IPS-11a (cell line): Measurements from ENCODE around the gene BMP5.

ENCODE experiments used
- H3K4me3 ChIP-seq: one replicate; pipeline ENCODE4 v1.5.1; 2013; ENCODE audit warnings: low read depth, low read length, control low read depth

Gene BMP5

DNA sequence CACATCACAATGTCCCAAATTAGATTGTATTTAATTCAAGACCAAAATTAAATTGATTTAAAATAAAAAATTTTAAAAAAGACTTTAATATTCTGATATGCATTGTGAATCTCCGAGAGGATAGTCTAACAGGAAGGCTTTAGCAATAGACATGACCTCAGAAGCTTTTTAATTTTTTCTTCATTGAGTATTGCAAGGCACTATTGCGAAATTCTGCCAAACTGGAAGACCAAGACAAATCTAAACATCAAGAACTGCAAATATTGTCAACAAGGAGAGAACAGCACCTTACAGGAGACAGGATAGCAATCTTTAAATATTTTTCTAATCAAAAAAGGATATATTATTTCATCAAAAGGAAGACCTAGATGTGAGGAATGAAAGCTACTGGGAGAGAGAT is 56.9 kb downstream of the BMP5 start:
- H3K4me3 ChIP-seq = no peak overlapping the region

DNA sequence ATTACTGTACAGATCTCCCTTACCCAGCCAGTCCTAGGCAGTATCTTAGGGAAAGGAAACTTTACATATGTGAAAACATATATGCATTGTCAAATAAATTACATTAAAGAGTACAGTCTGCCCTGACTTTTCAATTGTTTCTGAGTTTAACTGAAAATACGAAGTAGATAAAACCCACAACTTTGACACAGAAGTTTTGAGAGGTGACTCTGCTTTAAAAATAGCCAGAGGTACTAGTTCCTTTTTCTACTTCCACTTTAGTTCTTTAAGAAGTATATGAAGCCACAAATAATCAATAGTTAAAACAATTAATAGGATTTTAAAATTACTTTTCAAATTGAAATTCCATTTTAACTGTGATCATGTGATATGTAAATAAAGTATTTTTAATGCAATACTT is 62.9 kb downstream of the BMP5 start:
- H3K4me3 ChIP-seq = no peak overlapping the region

DNA sequence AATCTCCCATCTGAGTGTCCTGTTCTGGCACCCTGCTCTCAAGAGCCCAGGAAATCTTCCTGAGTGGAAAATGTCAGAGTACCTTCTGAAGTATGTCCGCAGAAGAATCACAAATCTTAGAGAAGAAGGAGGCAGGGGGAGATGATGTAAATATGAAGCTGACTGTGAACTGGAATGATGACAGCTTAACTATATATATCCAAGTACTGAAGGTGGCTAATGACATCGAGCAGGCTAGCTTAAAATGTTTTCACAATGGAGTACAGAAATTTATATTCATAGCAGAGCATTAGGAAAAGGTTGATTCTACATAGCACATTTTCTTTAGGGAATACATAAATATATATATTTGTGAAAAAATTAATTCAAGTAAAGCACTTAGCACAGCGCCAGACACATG is 64.3 kb downstream of the BMP5 start:
- no peak overlapping the region for H3K4me3 ChIP-seq

DNA sequence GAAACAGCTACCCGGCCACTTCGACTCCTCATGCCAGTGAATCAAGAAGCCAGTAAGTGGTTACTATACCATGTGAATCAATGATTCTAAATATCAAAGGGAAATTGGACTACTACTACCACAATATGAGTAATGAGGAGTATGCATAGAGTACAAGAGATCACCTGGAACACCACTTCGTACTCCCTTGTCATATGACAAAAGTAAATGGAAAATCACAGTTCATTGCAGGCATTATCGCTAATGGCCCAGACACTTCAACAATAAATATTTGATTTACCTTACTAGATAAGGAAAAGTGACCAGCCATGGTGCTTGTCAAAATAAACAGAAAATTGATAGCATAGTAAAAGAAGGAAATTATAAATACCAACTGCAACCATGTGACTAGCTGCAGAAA is 73.1 kb downstream of the BMP5 start:
- no peak overlapping the region for H3K4me3 ChIP-seq

DNA sequence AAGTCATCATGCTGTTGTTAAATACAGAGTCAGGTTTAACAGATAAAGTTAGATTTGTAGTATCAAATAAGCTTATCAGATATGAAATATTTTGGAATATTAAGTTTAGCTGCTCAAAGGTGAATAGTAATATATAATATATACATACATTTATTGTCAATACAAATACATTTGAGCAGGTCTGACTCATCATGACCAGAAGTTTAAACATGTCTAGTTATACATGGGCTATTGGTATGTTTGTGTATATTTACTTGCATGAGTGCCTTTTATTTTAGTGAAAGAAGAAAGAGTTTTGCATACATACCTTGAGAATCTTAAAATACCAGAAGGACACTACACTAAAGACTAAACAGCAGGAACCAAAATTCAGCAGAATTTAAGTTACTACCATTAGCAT is 76.8 kb downstream of the BMP5 start:
- no peak overlapping the region for H3K4me3 ChIP-seq

DNA sequence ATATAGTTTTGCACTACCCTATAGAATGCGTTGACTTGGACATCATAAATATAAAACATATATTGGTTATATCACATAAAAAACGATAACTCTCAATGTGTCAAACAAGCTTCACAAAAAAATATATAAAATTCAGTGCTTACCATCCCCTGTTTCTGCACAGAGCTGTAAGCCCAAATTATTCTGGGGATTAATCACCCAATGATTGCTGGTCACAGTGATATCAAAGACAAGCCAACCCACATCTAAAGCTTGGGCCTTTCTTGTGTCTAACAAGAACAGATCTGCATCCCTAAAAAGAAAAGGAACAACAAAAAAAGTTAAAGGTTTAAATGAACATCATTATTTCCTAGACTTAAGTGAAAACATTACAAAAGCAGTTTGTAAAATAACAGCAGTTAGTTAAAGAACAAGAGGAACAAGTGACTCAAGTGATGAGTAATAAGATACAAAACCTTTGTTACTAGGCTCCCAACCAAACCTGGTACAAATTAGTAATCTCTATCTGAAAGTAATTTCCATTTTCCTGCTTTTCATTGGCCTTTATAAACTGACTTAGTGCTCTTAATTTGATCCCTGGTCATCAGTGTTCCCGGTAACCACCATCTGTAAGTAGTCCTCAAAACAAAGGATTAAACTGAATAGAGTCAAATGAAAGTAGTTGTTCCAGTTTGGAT is 81.1 kb downstream of the BMP5 start:
- H3K4me3 ChIP-seq = no peak overlapping the region

DNA sequence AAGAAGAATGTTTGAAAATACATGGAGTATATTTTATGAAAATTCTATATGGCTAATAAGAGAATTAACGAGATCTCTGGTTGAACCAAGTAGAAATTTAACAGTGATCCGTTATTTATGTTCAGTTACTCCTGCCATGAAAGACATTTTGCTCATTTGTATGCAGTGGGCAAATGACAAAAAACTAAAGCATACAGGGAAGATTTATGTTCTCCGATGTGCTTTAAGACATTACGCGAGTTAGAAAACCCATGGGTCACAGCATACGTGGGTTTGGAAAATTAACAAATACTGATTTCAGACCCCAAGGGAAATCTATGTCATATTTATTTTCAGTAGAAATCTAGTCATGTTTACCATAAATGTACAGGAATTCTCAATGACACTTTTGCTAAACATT is 90.1 kb downstream of the BMP5 start:
- H3K4me3 ChIP-seq = no peak overlapping the region

DNA sequence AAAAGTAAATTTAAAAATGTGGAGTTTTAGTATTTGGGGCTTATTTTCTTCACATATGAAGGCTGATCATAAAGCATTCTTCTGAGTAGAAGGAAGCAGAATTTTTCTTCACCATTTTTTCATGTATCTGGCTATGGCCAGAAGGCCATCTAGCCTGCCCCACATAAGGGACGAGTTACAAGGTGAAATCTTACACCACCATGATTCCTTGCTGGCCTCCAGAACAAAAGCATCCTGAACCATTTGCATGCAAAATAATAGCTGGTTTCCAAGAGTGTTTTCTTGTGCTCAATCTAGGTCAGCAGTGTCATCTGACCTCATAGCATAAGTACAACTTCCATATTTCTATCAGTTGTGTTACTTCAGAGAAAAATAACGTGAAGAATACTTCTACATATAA is 93.1 kb downstream of the BMP5 start:
- H3K4me3 ChIP-seq = no peak overlapping the region

DNA sequence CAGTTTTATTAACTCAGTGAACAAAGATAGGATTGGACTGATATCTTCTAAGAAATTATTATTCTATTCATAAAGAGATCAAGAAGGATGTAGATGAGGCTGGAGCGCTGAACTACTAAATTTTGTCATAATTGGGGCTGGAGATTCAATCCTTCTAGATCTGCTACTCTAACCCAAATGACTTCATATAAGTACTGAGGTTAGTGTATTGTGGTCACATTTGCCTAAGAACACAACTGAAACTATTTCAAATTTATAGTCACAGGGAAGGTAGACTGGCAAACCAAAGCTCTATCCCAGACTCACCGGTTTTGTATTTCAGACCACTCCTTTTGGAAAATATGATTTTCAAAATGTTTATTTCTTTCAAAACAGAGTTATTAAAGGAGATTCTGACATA is 96.7 kb downstream of the BMP5 start:
- no peak overlapping the region for H3K4me3 ChIP-seq

DNA sequence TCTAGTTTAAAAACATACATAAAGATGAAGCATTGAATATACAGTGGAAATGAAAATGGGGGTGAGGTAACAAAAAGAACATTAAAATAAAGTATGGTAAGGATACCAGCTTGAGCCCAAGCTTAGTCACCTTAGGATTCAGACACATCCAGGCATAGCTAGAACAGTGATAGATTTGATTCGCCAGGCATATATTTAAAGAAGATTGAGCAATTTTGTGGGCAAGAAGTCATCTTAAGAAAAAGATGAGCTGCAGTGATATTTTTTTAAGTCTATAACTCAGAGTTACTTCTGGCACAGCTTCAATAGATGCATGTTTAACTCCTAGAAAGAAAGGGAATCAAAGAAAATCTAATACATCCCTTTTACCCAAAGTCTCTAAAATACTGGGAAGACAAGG is 97.9 kb downstream of the BMP5 start:
- H3K4me3 ChIP-seq = no peak overlapping the region

DNA sequence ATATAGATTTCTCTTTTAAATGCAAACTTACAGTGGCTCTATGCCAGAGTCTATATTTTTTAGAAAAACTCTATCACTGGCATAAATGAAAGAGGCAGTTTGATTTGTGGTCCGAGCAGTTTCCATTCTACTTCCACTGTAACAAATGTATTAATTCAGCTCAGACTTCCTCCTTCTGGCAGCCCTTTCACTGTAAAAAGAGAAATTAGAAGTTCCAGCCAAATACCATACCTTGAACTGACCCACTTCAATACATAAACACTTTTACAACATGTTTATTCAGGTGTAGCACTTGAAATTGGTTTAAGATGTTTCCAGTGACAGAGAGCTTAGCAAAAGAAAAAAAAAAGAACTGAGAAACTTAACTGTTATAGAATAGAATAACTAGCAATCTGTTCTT is 99.3 kb downstream of the BMP5 start:
- H3K4me3 ChIP-seq = no peak overlapping the region

DNA sequence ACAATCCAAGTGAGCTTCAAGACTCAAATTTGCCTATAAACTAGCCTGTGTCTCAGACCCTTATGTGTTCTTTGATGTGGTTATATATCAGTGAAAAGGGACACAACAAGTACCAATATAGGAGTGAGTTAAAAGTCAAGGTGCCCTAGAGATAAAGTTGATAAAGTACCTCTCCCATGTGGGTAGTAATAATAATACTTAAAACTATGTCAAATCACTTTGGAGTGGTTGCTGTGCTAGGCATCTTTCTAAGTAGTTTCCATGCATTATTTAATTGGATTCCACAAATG is 100.4 kb downstream of the BMP5 start:
- H3K4me3 ChIP-seq = no peak overlapping the region

DNA sequence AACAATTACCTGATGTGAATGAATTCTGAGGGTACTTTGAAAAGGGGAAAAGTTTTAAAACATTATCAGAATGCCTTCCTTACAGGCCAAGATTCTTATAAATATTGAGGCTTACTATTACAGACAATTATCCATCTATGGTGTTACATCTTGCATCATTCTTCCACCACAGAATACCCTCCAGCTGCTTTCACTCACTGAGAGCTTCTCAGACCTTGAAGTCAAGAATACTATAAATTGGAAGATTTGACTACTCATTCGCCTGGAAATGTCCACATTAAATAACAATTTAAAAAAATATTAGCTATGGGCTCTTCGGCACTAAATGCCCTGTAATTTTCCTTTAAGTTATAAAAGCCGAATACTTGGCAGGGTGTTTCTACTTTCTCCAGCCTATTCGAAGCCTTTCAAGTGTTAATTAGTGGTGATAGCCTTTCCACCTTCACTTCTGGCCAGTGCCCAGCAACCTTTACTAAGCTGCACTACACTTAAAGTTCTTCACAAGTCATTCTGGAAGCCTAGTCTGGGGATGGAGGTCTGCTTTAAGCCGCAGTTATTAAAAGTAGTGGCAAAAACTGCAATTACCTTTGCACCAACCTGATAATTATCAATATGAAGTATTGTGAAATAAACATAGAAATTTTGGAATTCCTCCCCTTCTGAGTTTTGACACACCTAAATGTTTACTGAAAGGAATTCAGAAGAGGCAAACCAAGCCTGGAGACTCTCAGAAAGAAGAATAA is 100.9 kb downstream of the BMP5 start:
- H3K4me3 ChIP-seq = no peak overlapping the region

DNA sequence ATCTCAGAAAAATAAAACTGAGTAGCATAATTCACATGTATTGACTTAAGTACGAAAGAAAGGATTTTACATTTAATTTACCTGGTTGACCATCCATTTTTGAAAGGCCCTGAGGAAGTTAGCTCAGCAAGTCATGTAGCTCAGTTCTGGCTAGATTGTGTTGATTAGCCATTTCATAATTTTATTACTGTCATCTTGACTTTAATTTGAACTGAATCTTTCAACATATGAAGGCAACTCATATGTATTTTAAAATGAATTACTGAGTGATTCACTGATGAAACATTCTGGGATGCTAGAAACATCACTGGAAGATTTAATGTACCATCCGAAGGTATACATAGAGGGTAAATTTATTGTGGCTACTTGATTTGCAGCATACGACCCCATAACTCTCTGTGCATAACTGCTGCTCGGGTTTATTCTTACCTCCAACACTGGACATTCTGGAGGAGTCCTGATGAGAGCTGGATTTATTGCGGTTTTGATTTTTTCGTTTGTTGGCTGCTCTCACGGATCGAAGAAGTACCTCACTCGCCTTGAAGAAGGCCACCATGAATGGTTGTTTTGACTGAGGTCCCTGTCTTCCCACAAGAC is 101.7 kb downstream of the BMP5 start:
- no peak overlapping the region for H3K4me3 ChIP-seq

DNA sequence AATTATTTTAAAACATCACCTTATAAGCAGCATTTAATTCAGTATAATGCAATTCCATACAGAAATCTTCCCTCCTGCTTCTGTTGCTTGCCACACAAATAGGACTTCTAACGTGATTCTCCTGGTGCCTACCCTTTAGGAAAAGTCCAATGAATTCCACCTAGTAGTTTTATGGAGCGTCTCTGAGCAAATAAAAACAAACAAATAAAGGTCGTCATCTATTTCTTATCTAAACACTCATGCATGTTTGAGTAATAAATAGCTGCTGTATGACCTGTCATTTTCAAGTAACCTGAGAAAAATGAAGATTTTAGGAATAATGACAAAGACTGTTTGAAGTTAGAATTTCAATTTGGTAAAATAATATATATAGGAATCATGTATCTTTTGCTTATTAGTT is 102.7 kb downstream of the BMP5 start:
- H3K4me3 ChIP-seq = no peak overlapping the region

DNA sequence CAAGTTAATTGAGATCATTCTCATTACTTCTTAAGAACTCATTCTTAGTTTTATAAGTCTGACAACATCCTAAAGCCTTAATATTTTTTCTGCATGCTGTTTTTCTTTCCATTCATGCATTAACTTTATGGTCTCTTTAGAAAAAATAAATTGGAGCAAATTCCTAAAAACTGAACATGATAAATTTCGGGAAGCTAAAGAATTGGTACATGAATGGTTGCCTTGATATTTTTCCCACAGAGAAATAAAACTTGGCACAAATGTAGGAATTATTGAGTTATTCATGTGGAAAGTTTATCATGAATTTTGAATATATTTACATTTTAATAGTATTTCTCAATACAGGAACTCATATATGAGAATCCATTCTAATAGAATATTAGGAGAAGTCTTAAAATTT is 115.9 kb downstream of the BMP5 start:
- H3K4me3 ChIP-seq = no peak overlapping the region

DNA sequence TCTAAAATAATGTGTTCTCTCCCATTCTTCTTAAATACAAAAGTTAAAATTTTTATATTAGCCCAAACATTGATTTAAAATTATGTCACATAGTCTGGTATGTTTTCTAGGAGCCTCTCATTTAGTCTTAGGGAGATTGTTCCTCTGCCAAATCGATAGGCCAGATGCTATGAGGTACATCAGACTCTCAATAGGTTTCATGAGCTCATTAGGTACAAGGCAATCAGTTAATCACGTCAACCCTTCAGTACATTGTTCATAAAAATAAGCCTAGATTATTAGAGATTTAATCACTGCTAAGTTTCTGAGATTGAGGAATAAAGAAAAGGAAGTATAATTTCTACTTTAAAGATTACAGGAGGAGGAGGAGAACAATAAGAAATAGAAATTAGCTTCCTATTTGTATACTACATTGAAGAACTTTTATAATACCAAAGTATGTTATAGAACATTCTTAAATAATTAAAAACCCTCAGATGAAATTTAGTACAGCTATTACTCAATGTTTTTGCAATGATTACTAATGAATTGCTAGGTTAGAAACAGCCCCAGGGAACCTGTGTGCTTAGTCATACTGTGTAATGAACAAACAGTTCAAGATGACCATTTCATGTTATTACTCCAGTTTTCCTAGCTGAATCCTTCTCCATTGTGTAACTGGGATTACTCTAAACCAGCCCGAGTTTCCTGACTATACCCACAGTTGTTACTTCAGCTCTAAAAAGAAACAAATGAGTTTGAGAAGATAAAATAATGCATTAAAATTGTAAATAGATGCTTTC is 117.0 kb downstream of the BMP5 start:
- no peak overlapping the region for H3K4me3 ChIP-seq

DNA sequence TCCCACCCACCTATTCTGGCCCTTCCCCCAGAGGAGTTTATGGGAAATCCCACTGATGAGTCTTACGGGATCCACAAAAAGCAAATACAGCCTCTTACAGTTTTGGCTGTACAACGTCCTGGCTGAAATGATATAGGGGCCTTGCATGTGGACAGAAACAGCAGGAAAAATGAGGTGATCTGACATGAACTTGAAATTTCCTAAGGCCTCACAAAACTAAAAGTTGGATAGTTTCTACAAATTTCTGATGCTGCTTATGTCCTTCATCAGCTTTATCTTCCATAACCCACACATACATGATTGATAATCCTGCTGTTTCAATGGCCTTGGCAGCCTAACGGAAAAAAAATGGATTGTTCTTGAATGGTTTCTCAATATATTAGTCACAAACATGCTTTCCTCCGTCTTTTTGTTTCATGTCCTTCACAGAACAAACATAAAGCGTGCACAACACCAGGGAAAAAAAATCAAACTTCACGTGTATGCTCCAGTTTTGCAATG is 118.8 kb downstream of the BMP5 start:
- H3K4me3 ChIP-seq = no peak overlapping the region

DNA sequence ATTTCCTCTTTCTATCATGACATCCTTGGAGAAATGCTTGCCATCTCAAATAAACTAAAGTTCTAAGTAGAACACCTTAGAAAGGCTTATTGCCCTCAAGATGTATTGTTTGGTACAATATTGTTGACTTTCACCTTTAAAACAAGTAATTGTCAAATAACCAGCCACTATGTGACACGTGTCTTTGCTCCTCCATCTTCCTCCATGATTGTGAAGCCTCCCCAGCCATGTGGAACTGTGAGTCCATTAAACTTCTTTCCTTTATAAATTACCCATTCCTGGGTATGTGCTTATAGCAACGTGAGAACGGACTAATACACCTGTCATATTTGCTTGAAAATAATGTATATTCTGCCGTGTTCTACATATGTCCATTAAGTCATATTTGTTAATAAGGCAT is 126.5 kb downstream of the BMP5 start:
- no peak overlapping the region for H3K4me3 ChIP-seq

DNA sequence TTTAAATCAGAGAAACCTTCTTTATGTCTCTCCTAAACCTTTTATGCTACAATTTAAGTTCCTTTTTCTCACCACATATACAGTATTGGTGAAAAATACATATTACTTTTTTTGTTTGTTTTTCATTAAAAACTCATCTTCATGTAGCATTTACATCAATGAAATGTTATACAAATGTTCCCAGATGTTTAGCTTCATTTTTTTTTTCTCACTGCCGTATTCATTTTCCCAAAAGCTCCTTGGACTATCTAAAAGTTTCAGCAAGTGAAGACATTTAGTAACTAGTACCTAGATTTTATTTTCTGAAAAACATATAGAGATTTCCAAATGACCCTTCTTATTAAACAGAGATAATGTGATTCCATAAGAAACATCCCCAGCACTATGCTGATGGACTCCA is 128.9 kb downstream of the BMP5 start:
- no peak overlapping the region for H3K4me3 ChIP-seq

DNA sequence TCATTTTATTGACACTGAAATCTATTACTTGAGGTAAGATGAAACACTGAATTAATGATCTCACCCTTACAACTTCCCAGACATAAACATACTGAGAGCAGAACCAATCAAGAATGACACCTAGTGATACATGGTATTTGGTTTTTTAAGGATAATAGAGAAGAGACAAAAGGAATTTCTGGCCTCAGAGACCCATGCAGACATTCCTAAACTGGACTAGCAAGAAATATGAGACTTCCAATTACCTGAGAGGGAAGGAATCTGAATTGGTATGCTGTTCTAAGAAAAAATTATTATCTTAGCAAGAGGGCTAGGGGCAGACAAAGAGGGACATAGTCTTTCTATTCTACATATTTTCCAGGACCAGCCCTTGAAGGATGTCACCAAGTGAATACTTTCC is 141.1 kb downstream of the BMP5 start:
- no peak overlapping the region for H3K4me3 ChIP-seq

DNA sequence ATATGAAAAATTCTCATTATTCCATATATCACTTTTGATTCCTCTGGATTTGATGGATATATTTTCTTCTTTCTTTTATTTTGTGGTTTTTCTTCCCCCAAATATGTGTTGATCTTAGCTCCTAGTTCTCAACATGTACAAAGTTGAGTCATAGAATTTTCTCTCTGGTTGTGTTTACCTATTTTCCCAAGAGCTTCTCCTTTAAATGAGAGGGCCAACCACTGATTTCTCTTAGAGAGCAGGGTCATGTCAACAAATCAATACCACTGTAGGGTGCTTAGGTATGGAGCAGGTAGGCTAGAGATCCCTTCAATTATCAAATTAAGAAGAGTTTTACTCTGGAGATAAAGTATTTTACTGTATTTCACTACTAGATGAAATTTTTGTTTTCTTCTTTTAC is 145.7 kb downstream of the BMP5 start:
- no peak overlapping the region for H3K4me3 ChIP-seq
